OCI-LY1 (cell line): ENCODE measurements around the gene ARL15.

Experiments
- CTCF ChIP-seq: fragments of 200-600 bp; sonication (generic), shearing (Covaris generic); IDR thresholded peaks from 2 replicates; pipeline ENCODE4 v1.5.1; 2017; ENCODE audit warnings: mild to moderate bottlenecking, antibody characterized with exemption, low read length, moderate library complexity, mixed read lengths
- EZH2 ChIP-seq: fragments of 200-600 bp; sonication (generic), shearing (Covaris generic); IDR thresholded peaks from 2 replicates; pipeline ENCODE4 v1.8.0; 2017; ENCODE audit warnings: borderline replicate concordance, mixed run types, mild to moderate bottlenecking, antibody characterized with exemption, low read length, moderate library complexity, mixed read lengths

GRCh38 chr5:54165687-54166086 lies 144.7 kb downstream of the ARL15 start:
- TF ChIP-seq CTCF (no peak), EZH2 (no peak)
